ENCODE results near the gene ATG5. TPM values are rescaled to one million over a fixed set of nuclear protein-coding genes. Genes with fewer than 3 reads are reported as not detected.
A peak's percentile ranks its signal among the peaks of the same experiment; 100 is the strongest.
"Not testable (repeated sequence)": the region's sequence is repeated elsewhere in the genome, so short reads cannot be mapped to it uniquely, and the experiment has no call there.

ATG5 gene
- total and polyA plus RNA-seq, 3 experiments from 2014 or later, result 39.0 to 45.0 (median 44.5) TPM

- Histone ChIP-seq H3K4me3 (ENCODE audit: low read length) (no peak overlapping the region), H3K9me3 (ENCODE audit: low read length) (no peaks in the 10 kb centered on the region), H3K36me3 (ENCODE audit: insufficient read depth, low read length) (no peaks in the 10 kb centered on the region), H3K4me1 (ENCODE audit: insufficient read depth, low read length) (no peaks in the 10 kb centered on the region), H3K27ac (ENCODE audit: low read depth, low read length) (no peak overlapping the region), H3K27me3 (ENCODE audit: insufficient read depth, low read length, poor library complexity, severe bottlenecking) (no peaks in the 10 kb centered on the region)
- Mint-ChIP-seq H3K27ac (peak overlapping the region in 3 of 8 donors; percentile 13 to 67 (median 17)), H3K4me1 (peaks cover 27 to 65% (median 63%) of the 10 kb centered on the region in 3 donors), H3K4me3 (no peak overlapping the region), H3K27me3 (no peaks in the 10 kb centered on the region), H3K36me3 (peaks cover 0 to 8% (median 2%) of the 10 kb centered on the region in 3 donors), H3K9me3 (no peaks in the 10 kb centered on the region)
- no peak for DNase-seq
- CTCF ChIA-PET, result no interaction called here
- POLR2A ChIA-PET, result no interaction called here
Observed at GRCh38 chr6:106253731-106254130, 71.8 kb downstream of the ATG5 start.

GRCh38 chr6:106253172-106253571, 72.4 kb downstream of the ATG5 start:
- no peaks in the 10 kb centered on the region for H3K4me1 ChIP-seq (ENCODE audit: insufficient read depth, low read length)
- peaks cover 27 to 60% (median 59%) of the 10 kb centered on the region in 3 donors for H3K4me1 Mint-ChIP-seq
- H3K36me3 Mint-ChIP-seq, result peaks cover 0 to 10% (median 4%) of the 10 kb centered on the region in 3 donors
- no peaks in the 10 kb centered on the region for H3K9me3 Mint-ChIP-seq
- ChIA-PET POLR2A (no interaction called here), CTCF (no interaction called here)
- DNase-seq, result no peak
- no peaks in the 10 kb centered on the region for H3K27me3 Mint-ChIP-seq
- H3K4me3 ChIP-seq (ENCODE audit: low read length), result no peak overlapping the region
- H3K27ac Mint-ChIP-seq, result peak overlapping the region in 1 of 8 donors; percentile 12
- no peak overlapping the region for H3K27ac ChIP-seq (ENCODE audit: low read depth, low read length)
- no peaks in the 10 kb centered on the region for H3K36me3 ChIP-seq (ENCODE audit: insufficient read depth, low read length)
- no peaks in the 10 kb centered on the region for H3K9me3 ChIP-seq (ENCODE audit: low read length)
- H3K4me3 Mint-ChIP-seq, result no peak overlapping the region
- no peaks in the 10 kb centered on the region for H3K27me3 ChIP-seq (ENCODE audit: insufficient read depth, low read length, poor library complexity, severe bottlenecking)

- H3K27ac ChIP-seq (ENCODE audit: low read depth, low read length), result no peak overlapping the region
- ChIA-PET POLR2A (no interaction called here), CTCF (no interaction called here)
- H3K27me3 ChIP-seq (ENCODE audit: insufficient read depth, low read length, poor library complexity, severe bottlenecking), result no peaks in the 10 kb centered on the region
- no peaks in the 10 kb centered on the region for H3K4me1 ChIP-seq (ENCODE audit: insufficient read depth, low read length)
- Mint-ChIP-seq H3K4me1 (peaks cover 23 to 59% (median 57%) of the 10 kb centered on the region in 3 donors), H3K36me3 (peaks cover 0 to 9% (median 8%) of the 10 kb centered on the region in 3 donors), H3K4me3 (no peak overlapping the region), H3K27me3 (no peaks in the 10 kb centered on the region), H3K9me3 (no peaks in the 10 kb centered on the region), H3K27ac (no peak overlapping the region)
- H3K9me3 ChIP-seq (ENCODE audit: low read length), result no peaks in the 10 kb centered on the region
- H3K4me3 ChIP-seq (ENCODE audit: low read length), result no peak overlapping the region
- no peak for DNase-seq
- H3K36me3 ChIP-seq (ENCODE audit: insufficient read depth, low read length), result peaks cover 4% of the 10 kb centered on the region
Observed at GRCh38 chr6:106252687-106253086, 72.9 kb downstream of the ATG5 start.

GRCh38 chr6:106251531-106252255, 73.9 kb downstream of the ATG5 start:
- POLR2A ChIA-PET; H3K4me3 Mint-ChIP-seq; H3K4me3 ChIP-seq (ENCODE audit: low read length); H3K9me3 Mint-ChIP-seq; H3K36me3 ChIP-seq (ENCODE audit: insufficient read depth, low read length); H3K27ac Mint-ChIP-seq; H3K4me1 ChIP-seq (ENCODE audit: insufficient read depth, low read length); H3K9me3 ChIP-seq (ENCODE audit: low read length); H3K27me3 Mint-ChIP-seq; CTCF ChIA-PET; H3K27ac ChIP-seq (ENCODE audit: low read depth, low read length); H3K27me3 ChIP-seq (ENCODE audit: insufficient read depth, low read length, poor library complexity, severe bottlenecking); DNase-seq: not testable (repeated sequence)
- H3K36me3 Mint-ChIP-seq, result peaks cover 0 to 18% (median 12%) of the 10 kb centered on the region in 3 donors
- H3K4me1 Mint-ChIP-seq, result peaks cover 22 to 64% (median 62%) of the 10 kb centered on the region in 3 donors

GRCh38 chr6:106250953-106251352, 74.6 kb downstream of the ATG5 start:
- H3K27me3 Mint-ChIP-seq, result no peaks in the 10 kb centered on the region
- H3K4me3 Mint-ChIP-seq, result no peak overlapping the region
- H3K27ac ChIP-seq (ENCODE audit: low read depth, low read length), result no peak overlapping the region
- peaks cover 0 to 20% (median 14%) of the 10 kb centered on the region in 3 donors for H3K36me3 Mint-ChIP-seq
- no peak for DNase-seq
- H3K27ac Mint-ChIP-seq, result peak overlapping the region in 2 of 8 donors; percentile 20 to 63
- peaks cover 22 to 70% (median 63%) of the 10 kb centered on the region in 3 donors for H3K4me1 Mint-ChIP-seq
- ChIA-PET POLR2A (no interaction called here), CTCF (no interaction called here)
- H3K27me3 ChIP-seq (ENCODE audit: insufficient read depth, low read length, poor library complexity, severe bottlenecking), result no peaks in the 10 kb centered on the region
- H3K4me1 ChIP-seq (ENCODE audit: insufficient read depth, low read length), result no peaks in the 10 kb centered on the region
- no peak overlapping the region for H3K4me3 ChIP-seq (ENCODE audit: low read length)
- H3K9me3 Mint-ChIP-seq, result no peaks in the 10 kb centered on the region
- no peaks in the 10 kb centered on the region for H3K9me3 ChIP-seq (ENCODE audit: low read length)
- peaks cover 9% of the 10 kb centered on the region for H3K36me3 ChIP-seq (ENCODE audit: insufficient read depth, low read length)

- H3K27ac ChIP-seq (ENCODE audit: low read depth, low read length), result no peak overlapping the region
- Mint-ChIP-seq H3K4me3 (no peak overlapping the region), H3K9me3 (no peaks in the 10 kb centered on the region), H3K27ac (peak overlapping the region in 1 of 8 donors; percentile 35), H3K4me1 (peaks cover 25 to 65% (median 65%) of the 10 kb centered on the region in 3 donors), H3K36me3 (peaks cover 0 to 24% (median 9%) of the 10 kb centered on the region in 3 donors), H3K27me3 (no peaks in the 10 kb centered on the region)
- no peak overlapping the region for H3K4me3 ChIP-seq (ENCODE audit: low read length)
- H3K27me3 ChIP-seq (ENCODE audit: insufficient read depth, low read length, poor library complexity, severe bottlenecking), result no peaks in the 10 kb centered on the region
- no peak for DNase-seq
- no peaks in the 10 kb centered on the region for H3K9me3 ChIP-seq (ENCODE audit: low read length)
- H3K4me1 ChIP-seq (ENCODE audit: insufficient read depth, low read length), result no peaks in the 10 kb centered on the region
- POLR2A ChIA-PET, result no interaction called here
- CTCF ChIA-PET, result no interaction called here
- peaks cover 9% of the 10 kb centered on the region for H3K36me3 ChIP-seq (ENCODE audit: insufficient read depth, low read length)
Observed at GRCh38 chr6:106249658-106250057, 75.9 kb downstream of the ATG5 start.

- ChIA-PET CTCF (no interaction called here), POLR2A (no interaction called here)
- Mint-ChIP-seq H3K27ac (peak overlapping the region in 3 of 8 donors; percentile 23 to 59 (median 54)), H3K27me3 (no peaks in the 10 kb centered on the region), H3K4me3 (peak overlapping the region in 1 of 7 donors; percentile 5), H3K4me1 (peaks cover 21 to 53% (median 46%) of the 10 kb centered on the region in 3 donors), H3K9me3 (no peaks in the 10 kb centered on the region), H3K36me3 (peaks cover 10 to 32% (median 11%) of the 10 kb centered on the region in 3 donors)
- Histone ChIP-seq H3K27ac (ENCODE audit: low read depth, low read length) (no peak overlapping the region), H3K4me1 (ENCODE audit: insufficient read depth, low read length) (no peaks in the 10 kb centered on the region), H3K4me3 (ENCODE audit: low read length) (no peak overlapping the region), H3K9me3 (ENCODE audit: low read length) (no peaks in the 10 kb centered on the region), H3K36me3 (ENCODE audit: insufficient read depth, low read length) (peaks cover 9% of the 10 kb centered on the region), H3K27me3 (ENCODE audit: insufficient read depth, low read length, poor library complexity, severe bottlenecking) (no peaks in the 10 kb centered on the region)
- DNase-seq, result no peak
Observed at GRCh38 chr6:106247733-106248132, 77.8 kb downstream of the ATG5 start.

- CTCF ChIA-PET, result no interaction called here
- POLR2A ChIA-PET, result no interaction called here
Observed at GRCh38 chr6:106247293-106247692, 78.3 kb downstream of the ATG5 start.

More at GRCh38 chr6:106247293-106247692, 78.3 kb downstream of the ATG5 start:
- no peak for DNase-seq
- Histone ChIP-seq H3K9me3 (ENCODE audit: low read length) (no peaks in the 10 kb centered on the region), H3K36me3 (ENCODE audit: insufficient read depth, low read length) (peaks cover 9% of the 10 kb centered on the region), H3K27ac (ENCODE audit: low read depth, low read length) (no peak overlapping the region), H3K4me1 (ENCODE audit: insufficient read depth, low read length) (no peaks in the 10 kb centered on the region), H3K4me3 (ENCODE audit: low read length) (no peak overlapping the region), H3K27me3 (ENCODE audit: insufficient read depth, low read length, poor library complexity, severe bottlenecking) (no peaks in the 10 kb centered on the region)
- peak overlapping the region in 3 of 8 donors; percentile 23 to 59 (median 54) for H3K27ac Mint-ChIP-seq
- H3K36me3 Mint-ChIP-seq, result peaks cover 11 to 34% (median 13%) of the 10 kb centered on the region in 3 donors
- no peaks in the 10 kb centered on the region for H3K9me3 Mint-ChIP-seq
- H3K4me1 Mint-ChIP-seq, result peaks cover 17 to 48% (median 41%) of the 10 kb centered on the region in 3 donors
- H3K27me3 Mint-ChIP-seq, result no peaks in the 10 kb centered on the region
- peak overlapping the region in 1 of 7 donors; percentile 5 for H3K4me3 Mint-ChIP-seq
